ENCODE measurements around the gene C1QL4. TPM values are rescaled to one million over a fixed set of nuclear protein-coding genes. Genes with fewer than 3 reads are reported as not detected.
"Not testable (repeated sequence)": the region's sequence is repeated elsewhere in the genome, so short reads cannot be mapped to it uniquely, and the experiment has no call there.

The C1QL4 gene
- polyA plus RNA-seq, 2 donors = not detected

GRCh38 chr12:49335118-49335954, 1.7 kb downstream of the C1QL4 start:
- Histone ChIP-seq H3K4me1 (ENCODE audit: control insufficient read depth in 2 of 2, insufficient read depth in 2 of 2, low read length in 1 of 2) (peaks cover 0 to 2% of the 10 kb centered on the region in 2 donors), H3K27ac (ENCODE audit: low read depth in 2 of 2, low read length in 1 of 2) (no peak overlapping the region), H3K9me3 (ENCODE audit: control insufficient read depth in 2 of 2, insufficient read depth in 1 of 2, low read depth in 1 of 2, low read length in 1 of 2) (no peaks in the 10 kb centered on the region), H3K27me3 (ENCODE audit: control insufficient read depth in 1 of 2, insufficient read depth in 2 of 2, low read length in 2 of 2) (peaks cover 0 to 9% of the 10 kb centered on the region in 2 donors), H3K4me3 (ENCODE audit: low read depth in 1 of 2, low read length in 2 of 2) (no peak overlapping the region), H3K36me3 (ENCODE audit: control insufficient read depth in 2 of 2, insufficient read depth in 2 of 2, low read length in 1 of 2) (no peaks in the 10 kb centered on the region)
- 68 to 69% methylated on average over 16 of the region's 16 CpGs for WGBS, 2 donors

DNA sequence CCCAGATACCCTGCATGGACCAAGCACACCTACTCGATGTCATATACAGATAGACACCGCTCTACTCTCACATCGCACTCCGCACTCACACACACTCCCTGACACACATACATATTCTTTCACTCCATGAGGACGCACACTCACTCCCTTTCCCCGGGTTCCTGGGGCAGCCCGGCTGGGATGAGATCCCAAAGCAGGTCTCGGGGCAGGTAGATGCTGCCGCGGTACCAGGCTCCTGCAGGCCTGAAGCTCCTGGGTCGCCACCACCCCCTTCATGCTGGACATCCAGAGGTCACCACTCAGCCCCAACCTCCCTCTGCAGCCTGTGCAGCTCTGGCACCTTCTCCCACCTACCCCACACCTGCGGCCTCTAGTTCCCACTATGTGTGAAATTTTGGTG, 2.3 kb downstream of the C1QL4 start:
- Histone ChIP-seq H3K4me1 (ENCODE audit: control insufficient read depth in 2 of 2, insufficient read depth in 2 of 2, low read length in 1 of 2) (peaks cover 0 to 2% of the 10 kb centered on the region in 2 donors), H3K36me3 (ENCODE audit: control insufficient read depth in 2 of 2, insufficient read depth in 2 of 2, low read length in 1 of 2) (no peaks in the 10 kb centered on the region), H3K4me3 (ENCODE audit: low read depth in 1 of 2, low read length in 2 of 2) (no peak overlapping the region), H3K9me3 (ENCODE audit: control insufficient read depth in 2 of 2, insufficient read depth in 1 of 2, low read depth in 1 of 2, low read length in 1 of 2) (no peaks in the 10 kb centered on the region), H3K27me3 (ENCODE audit: control insufficient read depth in 1 of 2, insufficient read depth in 2 of 2, low read length in 2 of 2) (peaks cover 0 to 9% of the 10 kb centered on the region in 2 donors), H3K27ac (ENCODE audit: low read depth in 2 of 2, low read length in 1 of 2) (no peak overlapping the region)
- WGBS, 2 donors = 70% methylated on average over 12 of the region's 12 CpGs

DNA sequence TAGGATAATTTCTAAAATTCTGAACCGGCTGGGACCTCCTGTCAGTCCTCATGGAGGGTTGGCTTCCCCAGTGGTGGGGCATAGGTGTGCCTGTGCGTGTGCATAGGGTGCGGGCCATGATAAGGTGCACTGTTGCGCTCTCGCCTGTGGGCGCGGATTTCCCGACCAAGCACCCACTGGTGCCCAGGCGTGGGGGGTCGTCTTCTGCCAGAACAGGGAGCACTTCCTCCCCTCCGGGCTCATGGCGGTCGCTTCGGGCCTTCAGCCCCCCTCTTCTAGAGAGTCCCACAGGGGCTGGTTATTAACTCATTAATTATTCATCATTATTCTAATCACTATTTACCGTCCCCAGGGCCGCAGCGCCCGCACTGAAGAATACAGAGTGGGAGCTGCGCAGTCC, 2.8 kb downstream of the C1QL4 start:
- Histone ChIP-seq H3K27ac (ENCODE audit: low read depth in 2 of 2, low read length in 1 of 2) (no peak overlapping the region), H3K27me3 (ENCODE audit: control insufficient read depth in 1 of 2, insufficient read depth in 2 of 2, low read length in 2 of 2) (peaks cover 0 to 9% of the 10 kb centered on the region in 2 donors), H3K36me3 (ENCODE audit: control insufficient read depth in 2 of 2, insufficient read depth in 2 of 2, low read length in 1 of 2) (no peaks in the 10 kb centered on the region), H3K9me3 (ENCODE audit: control insufficient read depth in 2 of 2, insufficient read depth in 1 of 2, low read depth in 1 of 2, low read length in 1 of 2) (no peaks in the 10 kb centered on the region), H3K4me3 (ENCODE audit: low read depth in 1 of 2, low read length in 2 of 2) (no peak overlapping the region), H3K4me1 (ENCODE audit: control insufficient read depth in 2 of 2, insufficient read depth in 2 of 2, low read length in 1 of 2) (peaks cover 0 to 2% of the 10 kb centered on the region in 2 donors)
- WGBS, 2 donors = 58 to 65% methylated on average over 19 of the region's 19 CpGs

GRCh38 chr12:49333778-49334177, 3.2 kb downstream of the C1QL4 start:
- not testable (repeated sequence) for H3K27me3 ChIP-seq (ENCODE audit: control insufficient read depth in 1 of 2, insufficient read depth in 2 of 2, low read length in 2 of 2); H3K4me3 ChIP-seq (ENCODE audit: low read depth in 1 of 2, low read length in 2 of 2); H3K27ac ChIP-seq (ENCODE audit: low read depth in 2 of 2, low read length in 1 of 2); H3K36me3 ChIP-seq (ENCODE audit: control insufficient read depth in 2 of 2, insufficient read depth in 2 of 2, low read length in 1 of 2); H3K9me3 ChIP-seq (ENCODE audit: control insufficient read depth in 2 of 2, insufficient read depth in 1 of 2, low read depth in 1 of 2, low read length in 1 of 2); H3K4me1 ChIP-seq (ENCODE audit: control insufficient read depth in 2 of 2, insufficient read depth in 2 of 2, low read length in 1 of 2)
- WGBS, 2 donors = 55 to 59% methylated on average over 21 of the region's 21 CpGs

DNA sequence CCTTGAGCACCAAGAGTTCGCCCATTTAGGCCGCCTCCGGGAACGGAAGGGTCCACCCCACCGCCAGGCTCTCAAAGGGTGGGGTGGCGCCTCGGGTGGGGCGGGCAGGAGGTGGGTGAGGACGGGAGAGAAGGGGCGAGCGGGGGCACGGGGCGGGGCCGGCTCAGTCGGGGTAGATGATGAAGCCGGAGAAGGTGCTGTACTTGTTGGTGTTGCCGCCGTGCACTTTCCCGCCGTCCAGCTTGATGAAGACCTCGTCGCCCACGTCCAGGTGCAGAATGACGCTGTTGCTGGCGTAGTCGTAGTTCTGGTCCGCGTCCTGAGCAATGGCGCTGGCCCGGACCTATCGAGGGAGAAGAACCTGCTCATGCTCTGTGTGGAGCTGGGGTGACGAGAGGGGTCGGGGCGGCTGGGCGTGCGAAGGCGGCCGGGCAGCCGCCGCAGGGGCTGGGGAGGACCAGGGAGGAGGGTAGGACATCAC, 4.1 kb downstream of the C1QL4 start:
- no peak overlapping the region for H3K27ac ChIP-seq (ENCODE audit: low read depth in 2 of 2, low read length in 1 of 2)
- H3K27me3 ChIP-seq (ENCODE audit: control insufficient read depth in 1 of 2, insufficient read depth in 2 of 2, low read length in 2 of 2) = peaks cover 0 to 9% of the 10 kb centered on the region in 2 donors
- peak overlapping the region; percentile 17 to 18 for H3K4me3 ChIP-seq (ENCODE audit: low read depth in 1 of 2, low read length in 2 of 2)

DNA sequence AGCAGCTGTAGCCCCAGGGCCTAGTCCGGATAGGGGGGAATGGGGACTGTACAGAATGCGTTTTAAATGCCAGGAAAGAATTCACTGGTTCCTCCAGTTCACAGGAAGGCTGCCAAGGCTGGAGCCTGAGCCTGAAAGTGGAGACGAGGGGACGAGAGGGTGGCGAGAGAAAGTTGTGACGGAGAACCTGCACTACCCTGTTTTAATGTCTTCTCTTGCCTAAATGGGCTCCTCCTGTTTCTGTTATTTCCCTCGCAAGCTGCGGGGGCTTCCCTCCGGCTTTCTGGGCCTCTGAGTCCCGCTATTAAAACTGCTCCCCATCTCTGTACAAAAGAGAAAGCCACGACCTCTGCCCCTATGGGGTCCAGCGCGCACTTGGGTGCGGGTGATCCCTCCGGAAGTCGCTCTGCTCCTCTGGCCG, 4.5 kb downstream of the C1QL4 start:
- Histone ChIP-seq H3K9me3 (ENCODE audit: control insufficient read depth in 2 of 2, insufficient read depth in 1 of 2, low read depth in 1 of 2, low read length in 1 of 2) (no peaks in the 10 kb centered on the region), H3K27me3 (ENCODE audit: control insufficient read depth in 1 of 2, insufficient read depth in 2 of 2, low read length in 2 of 2) (peaks cover 0 to 9% of the 10 kb centered on the region in 2 donors), H3K27ac (ENCODE audit: low read depth in 2 of 2, low read length in 1 of 2) (no peak overlapping the region), H3K36me3 (ENCODE audit: control insufficient read depth in 2 of 2, insufficient read depth in 2 of 2, low read length in 1 of 2) (no peaks in the 10 kb centered on the region), H3K4me3 (ENCODE audit: low read depth in 1 of 2, low read length in 2 of 2) (no peak overlapping the region), H3K4me1 (ENCODE audit: control insufficient read depth in 2 of 2, insufficient read depth in 2 of 2, low read length in 1 of 2) (peaks cover 0 to 2% of the 10 kb centered on the region in 2 donors)
- 64 to 73% methylated on average over 17 of the region's 17 CpGs for WGBS, 2 donors

More for the DNA sequence above, 4.1 kb downstream of the C1QL4 start:
- no peaks in the 10 kb centered on the region for H3K9me3 ChIP-seq (ENCODE audit: control insufficient read depth in 2 of 2, insufficient read depth in 1 of 2, low read depth in 1 of 2, low read length in 1 of 2)
- H3K4me1 ChIP-seq (ENCODE audit: control insufficient read depth in 2 of 2, insufficient read depth in 2 of 2, low read length in 1 of 2) = peaks cover 0 to 2% of the 10 kb centered on the region in 2 donors
- H3K36me3 ChIP-seq (ENCODE audit: control insufficient read depth in 2 of 2, insufficient read depth in 2 of 2, low read length in 1 of 2) = no peaks in the 10 kb centered on the region
- 22 to 40% methylated on average over 30 to 40 of the region's 40 CpGs for WGBS, 2 donors

DNA sequence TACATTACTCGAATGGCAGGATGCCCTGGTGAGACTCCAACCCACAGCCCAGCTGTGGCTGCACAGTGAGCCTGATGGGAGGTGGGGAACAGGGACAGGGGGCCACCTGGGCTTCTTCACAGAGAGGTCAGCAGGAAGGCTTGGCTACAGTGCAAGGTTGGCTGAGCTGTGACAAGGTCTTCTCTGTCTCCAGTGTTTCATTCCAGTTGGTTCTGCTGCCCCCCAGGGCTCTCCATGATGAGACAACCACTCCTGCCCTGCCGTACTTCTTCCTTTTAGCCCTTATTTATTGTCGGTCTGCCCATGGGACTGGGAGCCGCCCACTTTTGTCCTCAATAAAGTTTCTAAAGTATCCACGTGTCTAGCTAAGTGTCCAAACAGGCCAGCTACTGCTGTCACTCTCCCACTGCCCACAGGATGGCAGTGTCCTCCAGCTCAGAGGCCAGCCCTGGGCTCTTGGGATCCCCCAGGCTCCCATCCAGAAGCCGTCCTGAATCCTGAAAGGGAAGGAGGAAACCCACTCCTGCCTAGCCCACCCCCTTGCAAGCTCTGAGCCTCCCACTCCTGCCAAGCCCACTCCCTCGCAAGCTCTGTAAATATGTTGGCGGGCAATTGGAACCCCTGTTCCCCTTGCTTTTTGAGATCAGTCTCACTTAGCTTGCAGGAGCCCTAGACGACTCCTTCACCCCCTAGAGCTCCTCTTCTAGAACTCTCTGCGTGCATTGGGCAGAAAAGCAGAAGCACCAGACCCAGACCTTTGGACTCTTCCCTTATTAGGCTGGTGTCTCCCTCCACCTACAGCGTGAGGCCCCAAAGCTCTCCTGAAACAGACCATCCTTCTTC, 5.4 kb downstream of the C1QL4 start:
- 47 to 55% methylated on average over 11 of the region's 11 CpGs for WGBS, 2 donors
- no peaks in the 10 kb centered on the region for H3K9me3 ChIP-seq (ENCODE audit: control insufficient read depth in 2 of 2, insufficient read depth in 1 of 2, low read depth in 1 of 2, low read length in 1 of 2)
- no peak overlapping the region for H3K27ac ChIP-seq (ENCODE audit: low read depth in 2 of 2, low read length in 1 of 2)
- no peak overlapping the region for H3K4me3 ChIP-seq (ENCODE audit: low read depth in 1 of 2, low read length in 2 of 2)
- no peaks in the 10 kb centered on the region for H3K36me3 ChIP-seq (ENCODE audit: control insufficient read depth in 2 of 2, insufficient read depth in 2 of 2, low read length in 1 of 2)
- peaks cover 0 to 2% of the 10 kb centered on the region in 2 donors for H3K4me1 ChIP-seq (ENCODE audit: control insufficient read depth in 2 of 2, insufficient read depth in 2 of 2, low read length in 1 of 2)
- peaks cover 0 to 7% of the 10 kb centered on the region in 2 donors for H3K27me3 ChIP-seq (ENCODE audit: control insufficient read depth in 1 of 2, insufficient read depth in 2 of 2, low read length in 2 of 2)

GRCh38 chr12:49330631-49331379, 6.2 kb downstream of the C1QL4 start:
- no peak overlapping the region for H3K4me3 ChIP-seq (ENCODE audit: low read depth in 1 of 2, low read length in 2 of 2)
- H3K27me3 ChIP-seq (ENCODE audit: control insufficient read depth in 1 of 2, insufficient read depth in 2 of 2, low read length in 2 of 2) = no peaks in the 10 kb centered on the region
- no peak overlapping the region for H3K27ac ChIP-seq (ENCODE audit: low read depth in 2 of 2, low read length in 1 of 2)
- WGBS, 2 donors = 68 to 71% methylated on average over 14 of the region's 14 CpGs
- no peaks in the 10 kb centered on the region for H3K9me3 ChIP-seq (ENCODE audit: control insufficient read depth in 2 of 2, insufficient read depth in 1 of 2, low read depth in 1 of 2, low read length in 1 of 2)
- H3K4me1 ChIP-seq (ENCODE audit: control insufficient read depth in 2 of 2, insufficient read depth in 2 of 2, low read length in 1 of 2) = peaks cover 0 to 2% of the 10 kb centered on the region in 2 donors
- H3K36me3 ChIP-seq (ENCODE audit: control insufficient read depth in 2 of 2, insufficient read depth in 2 of 2, low read length in 1 of 2) = no peaks in the 10 kb centered on the region

GRCh38 chr12:49330032-49330619, 6.9 kb downstream of the C1QL4 start:
- Histone ChIP-seq H3K27me3 (ENCODE audit: control insufficient read depth in 1 of 2, insufficient read depth in 2 of 2, low read length in 2 of 2) (no peaks in the 10 kb centered on the region), H3K27ac (ENCODE audit: low read depth in 2 of 2, low read length in 1 of 2) (no peak overlapping the region), H3K9me3 (ENCODE audit: control insufficient read depth in 2 of 2, insufficient read depth in 1 of 2, low read depth in 1 of 2, low read length in 1 of 2) (no peaks in the 10 kb centered on the region), H3K36me3 (ENCODE audit: control insufficient read depth in 2 of 2, insufficient read depth in 2 of 2, low read length in 1 of 2) (no peaks in the 10 kb centered on the region), H3K4me3 (ENCODE audit: low read depth in 1 of 2, low read length in 2 of 2) (no peak overlapping the region), H3K4me1 (ENCODE audit: control insufficient read depth in 2 of 2, insufficient read depth in 2 of 2, low read length in 1 of 2) (peaks cover 0 to 2% of the 10 kb centered on the region in 2 donors)
- WGBS, 2 donors = 93 to 95% methylated on average over 7 of the region's 7 CpGs
